Keratinocyte (primary cell): Measurements from ENCODE around the gene KRT40.

Experiments used
- CTCF ChIP-seq, 3 experiments: IDR thresholded peaks in 1 of 3; conservative IDR thresholded peaks in 1 of 3; optimal IDR thresholded peaks in 1 of 3; 2 replicates in 2 of 3; 3 replicates in 1 of 3; pipeline versions ENCODE3 to v1.5.1; 2011; ENCODE audit warnings: low read length in 3 of 3, mild to moderate bottlenecking in 3 of 3, moderate library complexity in 2 of 3, control low read depth in 1 of 3, inconsistent platforms in 1 of 3; ENCODE audit not compliant: insufficient read depth in 2 of 3; ENCODE audit errors: extremely low read depth in 1 of 3
- EZH2 ChIP-seq: IDR thresholded peaks from one replicate; pipeline ENCODE4 v1.6.1; 2012; ENCODE audit warnings: inconsistent platforms, mild to moderate bottlenecking, low read length, moderate library complexity

- TF ChIP-seq CTCF (optimal IDR thresholded peaks at IDR 0.05 in 1 of 3, IDR thresholded peaks at IDR 0.05 in 1 of 3, conservative IDR thresholded peaks at IDR 0.05 in 1 of 3; ENCODE audit: extremely low read depth in 1 of 3, insufficient read depth in 2 of 3, low read length in 3 of 3) (no peak), EZH2 (no peak)
Observed at GRCh38 chr17:40958086-40958953, 25.8 kb downstream of the KRT40 start.
